GM19238 (cell line): Measurements from ENCODE around the gene SOS2.
"Not testable (repeated sequence)": the region's sequence is repeated elsewhere in the genome, so short reads cannot be mapped to it uniquely, and the experiment has no call there.

ENCODE experiments used
- DNase-seq: peaks from one replicate; pipeline ENCODE4 v3.0.0; 2011; ENCODE audit warnings: low spot score; ENCODE audit not compliant: insufficient read length

The SOS2 gene

GRCh38 chr14:50085570-50086320 lies 145.6 kb downstream of the SOS2 start:
- DNase-seq, result peak; percentile 32

GRCh38 chr14:50084666-50085065 lies 146.7 kb downstream of the SOS2 start:
- no peak for DNase-seq

- no peak for DNase-seq
Measured at GRCh38 chr14:50083467-50084337, 147.7 kb downstream of the SOS2 start.

- peak; percentile 67 for DNase-seq
Measured at GRCh38 chr14:50082784-50083466, 148.5 kb downstream of the SOS2 start.

- no peak for DNase-seq
Measured at GRCh38 chr14:50082308-50082742, 149.1 kb downstream of the SOS2 start.

- DNase-seq, result not testable (repeated sequence)
Measured at GRCh38 chr14:50079103-50079502, 152.3 kb downstream of the SOS2 start.

GRCh38 chr14:50073663-50074062 lies 157.7 kb downstream of the SOS2 start:
- not testable (repeated sequence) for DNase-seq

- DNase-seq, result no peak
Measured at GRCh38 chr14:50072395-50072794, 159.0 kb downstream of the SOS2 start.

- no peak for DNase-seq
Measured at GRCh38 chr14:50070840-50071548, 160.4 kb downstream of the SOS2 start.

GRCh38 chr14:50070230-50070629 lies 161.1 kb downstream of the SOS2 start:
- DNase-seq, result no peak

- DNase-seq, result no peak
Measured at GRCh38 chr14:50069325-50069724, 162.1 kb downstream of the SOS2 start.

- DNase-seq, result no peak
Measured at GRCh38 chr14:50068496-50068895, 162.9 kb downstream of the SOS2 start.

GRCh38 chr14:50067723-50068495 lies 163.5 kb downstream of the SOS2 start:
- DNase-seq, result no peak
